H9 (cell line): Measurements from ENCODE around the gene ASMT. TPM values are rescaled to one million over a fixed set of nuclear protein-coding genes. Genes with fewer than 3 reads are reported as not detected.

ENCODE experiments used
- DNase-seq: peaks from one replicate; pipeline ENCODE4 v3.0.0-alpha.2; 2017
- H2AFZ ChIP-seq: one replicate; pipeline ENCODE4 v1.6.1; 2013; ENCODE audit warnings: mild to moderate bottlenecking, low read length, control low read depth, moderate library complexity
- H2AK5ac ChIP-seq: 2 replicates; pipeline ENCODE4 v1.6.1; 2013; ENCODE audit warnings: low read length, control low read depth, mixed read lengths; ENCODE audit not compliant: insufficient read length
- H2BK120ac ChIP-seq: one replicate; pipeline ENCODE4 v1.6.1; 2013; ENCODE audit warnings: low read depth, mild to moderate bottlenecking, low read length, control low read depth, inconsistent platforms; ENCODE audit not compliant: poor library complexity, severe bottlenecking
- H2BK12ac ChIP-seq: 2 replicates; pipeline ENCODE4 v1.6.1; 2013; ENCODE audit warnings: low read length, control low read depth, mixed read lengths, low read depth; ENCODE audit not compliant: insufficient read length
- H2BK15ac ChIP-seq: 2 replicates; pipeline ENCODE4 v1.6.1; 2013; ENCODE audit warnings: low read depth, low read length, control low read depth
- H2BK20ac ChIP-seq: one replicate; pipeline ENCODE4 v1.6.1; 2013; ENCODE audit warnings: low read depth, mild to moderate bottlenecking, low read length, control low read depth, inconsistent platforms; ENCODE audit not compliant: poor library complexity, severe bottlenecking
- H2BK5ac ChIP-seq: 2 replicates; pipeline ENCODE4 v1.6.1; 2013; ENCODE audit warnings: low read length, control low read depth, mixed read lengths; ENCODE audit not compliant: insufficient read length
- H3K14ac ChIP-seq: 2 replicates; pipeline ENCODE4 v1.6.1; 2013; ENCODE audit warnings: low read length, control low read depth; ENCODE audit not compliant: insufficient read depth
- H3K18ac ChIP-seq: 2 replicates; pipeline ENCODE4 v1.6.1; 2013; ENCODE audit warnings: low read depth, mild to moderate bottlenecking, mixed read lengths, low read length, control low read depth; ENCODE audit not compliant: insufficient read length
- H3K23ac ChIP-seq: 2 replicates; pipeline ENCODE4 v1.6.1; 2013; ENCODE audit warnings: low read length, control low read depth, mixed read lengths, low read depth; ENCODE audit not compliant: insufficient read length
- H3K23me2 ChIP-seq: 2 replicates; pipeline ENCODE4 v1.6.1; 2013; ENCODE audit warnings: low read depth, mild to moderate bottlenecking, mixed read lengths, low read length, control low read depth; ENCODE audit not compliant: insufficient read length, poor library complexity, severe bottlenecking
- H3K27ac ChIP-seq: 2 replicates; pipeline ENCODE4 v1.5.1; 2013; ENCODE audit warnings: low read length, control low read depth, mixed read lengths, low read depth; ENCODE audit not compliant: insufficient read length
- H3K27me3 ChIP-seq: 2 replicates; pipeline ENCODE4 v1.6.1; 2013; ENCODE audit warnings: low read length, control low read depth, inconsistent platforms; ENCODE audit not compliant: insufficient read depth
- H3K4ac ChIP-seq: 2 replicates; pipeline ENCODE4 v1.6.1; 2013; ENCODE audit warnings: low read depth, mild to moderate bottlenecking, control low read depth, inconsistent platforms, low read length, moderate library complexity
- H3K4me1 ChIP-seq: 2 replicates; pipeline ENCODE4 v1.6.1; 2013; ENCODE audit warnings: low read length, control low read depth, inconsistent platforms; ENCODE audit not compliant: insufficient read depth
- H3K4me2 ChIP-seq: 2 replicates; pipeline ENCODE4 v1.6.1; 2013; ENCODE audit warnings: low read length, control low read depth, mixed read lengths; ENCODE audit not compliant: insufficient read length, insufficient read depth
- H3K56ac ChIP-seq: 2 replicates; pipeline ENCODE4 v1.6.1; 2013; ENCODE audit warnings: low read depth, mild to moderate bottlenecking, mixed read lengths, low read length, control low read depth; ENCODE audit not compliant: insufficient read length
- H3K79me1 ChIP-seq: 2 replicates; pipeline ENCODE4 v1.6.1; 2013; ENCODE audit warnings: low read depth, mild to moderate bottlenecking, moderate library complexity, low read length, control low read depth, inconsistent platforms; ENCODE audit not compliant: insufficient read depth, poor library complexity, severe bottlenecking
- H3K79me2 ChIP-seq: 2 replicates; pipeline ENCODE4 v1.6.1; 2013; ENCODE audit warnings: low read length, control low read depth, inconsistent platforms; ENCODE audit not compliant: insufficient read depth
- H3K9ac ChIP-seq: 2 replicates; pipeline ENCODE4 v1.6.1; 2013; ENCODE audit warnings: low read length, control low read depth, mixed read lengths; ENCODE audit not compliant: insufficient read length; ENCODE audit errors: extremely low read depth
- H3K9me3 ChIP-seq: one replicate; pipeline ENCODE4 v1.6.1; 2013; ENCODE audit warnings: low read depth, low read length, inconsistent platforms; ENCODE audit not compliant: control insufficient read depth
- H3T11ph ChIP-seq: one replicate; pipeline ENCODE4 v1.6.1; 2013; ENCODE audit warnings: mild to moderate bottlenecking, low read length, control low read depth, inconsistent platforms
- H4K20me1 ChIP-seq: one replicate; pipeline ENCODE4 v1.6.1; 2013; ENCODE audit not compliant: control insufficient read depth, insufficient read length, insufficient read depth
- H4K5ac ChIP-seq: 2 replicates; pipeline ENCODE4 v1.6.1; 2013; ENCODE audit warnings: low read depth, mild to moderate bottlenecking, mixed read lengths, low read length, control low read depth; ENCODE audit not compliant: insufficient read length
- H4K8ac ChIP-seq: replicated peaks from 2 replicates; pipeline ENCODE4 v1.6.1; 2013; ENCODE audit warnings: low read length, control low read depth, mixed read lengths, low read depth; ENCODE audit not compliant: insufficient read length
- H4K91ac ChIP-seq: 2 replicates; pipeline ENCODE4 v1.6.1; 2013; ENCODE audit warnings: low read depth, mild to moderate bottlenecking, moderate library complexity, mixed read lengths, low read length, control low read depth; ENCODE audit not compliant: insufficient read length
- H3K27ac Mint-ChIP-seq, 3 experiments: 2 replicates in 2 of 3; 3 replicates in 1 of 3; pipeline ENCODE4 v1.8.0; 2020 to 2021; ENCODE audit warnings: mixed read lengths in 3 of 3, mild to moderate bottlenecking in 1 of 3, moderate library complexity in 1 of 3
- H3K27me3 Mint-ChIP-seq: 2 replicates; pipeline ENCODE4 v1.8.0; 2021; ENCODE audit warnings: low read depth, mild to moderate bottlenecking, moderate library complexity, mixed read lengths
- H3K36me3 Mint-ChIP-seq, 3 experiments: 2 replicates in 2 of 3; 3 replicates in 1 of 3; pipeline ENCODE4 v1.8.0; 2020 to 2021; ENCODE audit warnings: low read depth in 3 of 3, mixed read lengths in 3 of 3; ENCODE audit not compliant: insufficient read depth in 1 of 3
- H3K4me1 Mint-ChIP-seq, 2 experiments: 2 replicates each; pipeline ENCODE4 v1.8.0; 2020; ENCODE audit warnings: mixed read lengths in 2 of 2
- H3K4me3 Mint-ChIP-seq, 2 experiments: 2 replicates in 1 of 2; 3 replicates in 1 of 2; pipeline ENCODE4 v1.8.0; 2020 to 2021; ENCODE audit warnings: mild to moderate bottlenecking in 2 of 2, mixed read lengths in 2 of 2, moderate library complexity in 1 of 2
- H3K9me3 Mint-ChIP-seq, 2 experiments: 2 replicates in 1 of 2; 3 replicates in 1 of 2; pipeline ENCODE4 v1.8.0; 2020; ENCODE audit warnings: mild to moderate bottlenecking in 2 of 2, mixed read lengths in 2 of 2, moderate library complexity in 1 of 2
- CTCF ChIP-seq: fragments of 200-600 bp; sonication (generic); conservative IDR thresholded peaks from 3 replicates; pipeline ENCODE4 v1.8.0; 2021; ENCODE audit warnings: antibody characterized with exemption, mild to moderate bottlenecking
- WGBS: extraction: QIAGEN DNeasy Blood & Tissue Kit; methylation state at CpG from one replicate; pipeline ENCODE4 v1.1.7; 2013; ENCODE audit warnings: missing lambda C conversion rate, low lambda C conversion rate, mixed read lengths; ENCODE audit not compliant: insufficient read length; ENCODE audit errors: extremely low coverage; 5-methylcytosine and 5-hydroxymethylcytosine counted together
- total RNA-seq: library from RNA; stranded (reverse); gene quantifications from 2 replicates; pipeline ENCODE4 v1.2.1, GENCODE V29; 2021

ASMT gene
- total RNA-seq, 1 experiment from 2014 or later = 1.4 TPM

GRCh38 chrX:1582686-1583437 is 32.0 kb upstream of the ASMT start:
- no peak overlapping the region for H3K9ac ChIP-seq
- no peak overlapping the region for H3T11ph ChIP-seq
- H3K23me2 ChIP-seq = no peaks in the 10 kb centered on the region
- Mint-ChIP-seq H3K27me3 (peaks cover 3% of the 10 kb centered on the region; the same call in 1 of the 2 replicates), H3K4me3 (no peak overlapping the region), H3K36me3 (no peaks in the 10 kb centered on the region; a peak in 1 of 7 replicates), H3K4me1 (peaks cover 7 to 11% of the 10 kb centered on the region in 2 experiments), H3K27ac (peak overlapping the region in 1 of 3 experiments; percentile 87; a peak in 1 of 7 replicates), H3K9me3 (peaks cover 9 to 12% of the 10 kb centered on the region in 2 experiments)
- H3K4me1 ChIP-seq = no peaks in the 10 kb centered on the region
- H3K79me2 ChIP-seq = no peaks in the 10 kb centered on the region
- H2BK12ac ChIP-seq = no peak overlapping the region
- no CpG with 5 or more reads among the region's 27 CpGs for WGBS
- H2AFZ ChIP-seq = no peak overlapping the region
- no peaks in the 10 kb centered on the region for H3K9me3 ChIP-seq
- H3K4me2 ChIP-seq = no peak overlapping the region
- H2AK5ac ChIP-seq = no peak overlapping the region
- no peak overlapping the region for H2BK15ac ChIP-seq
- no peak for TF ChIP-seq CTCF
- no peak overlapping the region for H3K27ac ChIP-seq
- no peak overlapping the region for H3K56ac ChIP-seq
- H3K23ac ChIP-seq = no peak overlapping the region
- H3K18ac ChIP-seq = no peak overlapping the region
- H4K8ac ChIP-seq = no peak overlapping the region
- H3K14ac ChIP-seq = no peak overlapping the region
- H2BK20ac ChIP-seq = no peak overlapping the region
- no peak overlapping the region for H4K5ac ChIP-seq
- DNase-seq = no peak
- no peak overlapping the region for H3K4ac ChIP-seq
- no peak overlapping the region for H2BK120ac ChIP-seq
- H2BK5ac ChIP-seq = no peak overlapping the region
- H3K79me1 ChIP-seq = no peaks in the 10 kb centered on the region
- no peaks in the 10 kb centered on the region for H4K20me1 ChIP-seq
- no peaks in the 10 kb centered on the region for H3K27me3 ChIP-seq
- no peak overlapping the region for H4K91ac ChIP-seq
